GM13976 (cell line): ENCODE results near the gene MS4A2.

Experiments
- DNase-seq: peaks from one replicate; pipeline ENCODE4 v3.0.0; 2012; ENCODE audit warnings: low spot score
- CTCF ChIP-seq: IDR thresholded peaks from 2 replicates; pipeline ENCODE4 v1.5.1; 2012; ENCODE audit warnings: borderline replicate concordance, mild to moderate bottlenecking; ENCODE audit not compliant: insufficient read depth; ENCODE audit errors: extremely low read depth, missing control alignments, control extremely low read depth
- in situ Hi-C: fragments of 300-500 bp; cut with MboI; formaldehyde crosslinking; loops from one replicate; pipeline ENCODE4 v1.12.0; 2022; ENCODE audit warnings: low sequenced_read_pairs, mixed read lengths, inconsistent platforms; ENCODE audit not compliant: unreplicated experiment

The MS4A2 gene

GRCh38 chr11:60080535-60080934 is 7.9 kb upstream of the MS4A2 start:
- TF ChIP-seq CTCF: no peak
- in situ Hi-C loops: no loop called here
- DNase-seq: no peak

GRCh38 chr11:60084631-60085273 is 3.7 kb upstream of the MS4A2 start:
- in situ Hi-C loops: no loop called here
- TF ChIP-seq CTCF: no peak
- DNase-seq: no peak

- DNase-seq: no peak
Observed at GRCh38 chr11:60085909-60086308, 2.6 kb upstream of the MS4A2 start.

GRCh38 chr11:60087239-60087638 is 1.2 kb upstream of the MS4A2 start:
- no peak for TF ChIP-seq CTCF
- in situ Hi-C loops: no loop called here
- no peak for DNase-seq

More at GRCh38 chr11:60085909-60086308, 2.6 kb upstream of the MS4A2 start:
- TF ChIP-seq CTCF: no peak
- in situ Hi-C loops: no loop called here

- no peak for DNase-seq
- TF ChIP-seq CTCF: no peak
- in situ Hi-C loops: no loop called here
Observed at GRCh38 chr11:60095477-60096120, 7.1 kb downstream of the MS4A2 start.

- no peak for DNase-seq
- no peak for TF ChIP-seq CTCF
- in situ Hi-C loops: no loop called here
Observed at GRCh38 chr11:60097189-60097588, 8.7 kb downstream of the MS4A2 start.

- no peak for TF ChIP-seq CTCF
- in situ Hi-C loops: no loop called here
- no peak for DNase-seq
Observed at GRCh38 chr11:60098508-60098907, 10.0 kb downstream of the MS4A2 start.
